PC-9 (cell line): Measurements from ENCODE around the gene ACSM5. TPM values are rescaled to one million over a fixed set of nuclear protein-coding genes. Genes with fewer than 3 reads are reported as not detected.

ENCODE experiments used
- BruUV-seq: library from RNA; stranded (reverse); fragments of 400-500 nt; replicated peaks from 2 replicates; lab custom pipeline; 2021; lab: Mats Ljungman, UMichigan
- CTCF ChIA-PET: fragments of 300-600 bp; sonication (Branson Sonifier 250); formaldehyde crosslinking; loops from one replicate; lab custom pipeline; 2022; ENCODE audit warnings: antibody characterized with exemption; lab: Charles Lee
- POLR2A ChIA-PET: fragments of 300-600 bp; sonication (Branson Sonifier 250); formaldehyde crosslinking; loops from one replicate; lab custom pipeline; 2022; ENCODE audit warnings: antibody characterized with exemption; ENCODE audit not compliant: unreplicated experiment; lab: Charles Lee
- DNase-seq, 2 experiments: peaks; one replicate each; pipeline versions ENCODE4 v3.0.0 to v3.0.0-alpha.2; 2015 to 2022; ENCODE audit warnings: mixed read lengths in 1 of 2
- H2AFZ ChIP-seq: fragments of 200-600 bp; sonication (generic); 2 replicates; pipeline ENCODE4 v1.8.1; 2017; ENCODE audit warnings: antibody characterized with exemption
- H3F3A ChIP-seq: fragments of 200-600 bp; sonication (generic); 2 replicates; pipeline ENCODE4 v1.8.1; 2017; ENCODE audit warnings: antibody characterized with exemption, mild to moderate bottlenecking, low read depth; ENCODE audit not compliant: insufficient read depth
- H3K27ac ChIP-seq: fragments of 200-600 bp; sonication (generic); 2 replicates; pipeline ENCODE4 v1.6.1; 2016; ENCODE audit warnings: mixed run types
- H3K27me3 ChIP-seq: fragments of 200-600 bp; sonication (generic); 2 replicates; pipeline ENCODE4 v1.6.1; 2016; ENCODE audit warnings: low read depth, mixed run types; ENCODE audit not compliant: insufficient read depth
- H3K36me3 ChIP-seq: fragments of 200-600 bp; sonication (generic); 2 replicates; pipeline ENCODE4 v1.6.1; 2016; ENCODE audit warnings: low read depth, mixed run types
- H3K4me1 ChIP-seq: fragments of 200-600 bp; sonication (generic); replicated peaks from 2 replicates; pipeline ENCODE4 v1.6.1; 2016; ENCODE audit warnings: mixed run types; ENCODE audit not compliant: insufficient read depth
- H3K4me2 ChIP-seq: fragments of 200-600 bp; sonication (generic); 2 replicates; pipeline ENCODE4 v1.6.1; 2017; ENCODE audit warnings: mixed run types
- H3K4me3 ChIP-seq: fragments of 200-600 bp; sonication (generic); 2 replicates; pipeline ENCODE4 v1.6.1; 2016; ENCODE audit warnings: mixed run types
- H3K79me2 ChIP-seq: fragments of 200-600 bp; sonication (generic); 2 replicates; pipeline ENCODE4 v1.6.1; 2017; ENCODE audit warnings: low read depth, mixed run types
- H3K9me2 ChIP-seq: fragments of 200-600 bp; sonication (generic); 2 replicates; pipeline ENCODE4 v1.8.1; 2017; ENCODE audit warnings: mild to moderate bottlenecking; ENCODE audit not compliant: insufficient read depth
- H3K9me3 ChIP-seq: fragments of 200-600 bp; sonication (generic); 2 replicates; pipeline ENCODE4 v1.8.1; 2016; ENCODE audit warnings: low read depth; ENCODE audit not compliant: insufficient read depth
- H4K20me1 ChIP-seq: fragments of 200-600 bp; sonication (generic); 2 replicates; pipeline ENCODE4 v1.8.1; 2017; ENCODE audit not compliant: insufficient read depth
- EZH2 ChIP-seq: fragments of 200-600 bp; sonication (generic); IDR thresholded peaks from 2 replicates; pipeline ENCODE4 v1.8.0; 2017; ENCODE audit warnings: antibody characterized with exemption, low read depth
- intact Hi-C: fragments of 100-400 bp; cut with micrococcal nuclease; formaldehyde crosslinking; loops from one replicate; pipeline ENCODE4 v1.10.0; 2022; ENCODE audit not compliant: unreplicated experiment
- total RNA-seq: library from RNA; stranded (reverse); gene quantifications from 2 replicates; pipeline ENCODE4 v1.2.3, GENCODE V29; 2021
- TF ChIP-seq, protein P1 (sequence below): fragments of 200-600 bp; sonication (generic); conservative IDR thresholded peaks from 2 replicates; pipeline ENCODE4 v1.6.1; 2017; ENCODE audit warnings: mixed run types, antibody characterized with exemption, mild to moderate bottlenecking, moderate library complexity

ACSM5 gene
- total RNA-seq, 1 experiment from 2014 or later, result not detected

DNA sequence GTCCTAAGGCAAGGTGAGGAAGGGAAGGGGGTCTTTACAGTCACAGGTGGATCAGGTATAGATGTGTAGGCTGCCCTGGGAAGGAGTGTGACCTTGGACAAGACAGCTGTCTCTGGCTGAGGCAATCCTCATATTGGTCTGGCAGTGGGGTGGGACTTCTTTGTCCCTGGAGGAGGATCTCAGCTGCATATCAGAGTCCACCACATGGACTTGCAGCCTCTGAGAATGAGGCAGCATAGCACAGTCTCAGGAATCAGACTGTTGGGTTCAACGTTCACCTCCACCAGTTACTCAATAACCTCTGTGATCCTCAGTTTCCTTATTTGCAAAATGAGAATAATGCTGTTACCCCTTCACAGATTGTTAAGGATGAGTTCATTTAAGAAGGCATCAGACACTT lies 75.4 kb downstream of the ACSM5 start:
- H3K9me3 ChIP-seq, result no peaks in the 10 kb centered on the region
- H4K20me1 ChIP-seq, result no peaks in the 10 kb centered on the region
- H3K36me3 ChIP-seq, result no peaks in the 10 kb centered on the region
- H3K4me1 ChIP-seq, result no peaks in the 10 kb centered on the region
- no peak for DNase-seq
- TF ChIP-seq EZH2, result no peak
- TF ChIP-seq, protein P1, sequence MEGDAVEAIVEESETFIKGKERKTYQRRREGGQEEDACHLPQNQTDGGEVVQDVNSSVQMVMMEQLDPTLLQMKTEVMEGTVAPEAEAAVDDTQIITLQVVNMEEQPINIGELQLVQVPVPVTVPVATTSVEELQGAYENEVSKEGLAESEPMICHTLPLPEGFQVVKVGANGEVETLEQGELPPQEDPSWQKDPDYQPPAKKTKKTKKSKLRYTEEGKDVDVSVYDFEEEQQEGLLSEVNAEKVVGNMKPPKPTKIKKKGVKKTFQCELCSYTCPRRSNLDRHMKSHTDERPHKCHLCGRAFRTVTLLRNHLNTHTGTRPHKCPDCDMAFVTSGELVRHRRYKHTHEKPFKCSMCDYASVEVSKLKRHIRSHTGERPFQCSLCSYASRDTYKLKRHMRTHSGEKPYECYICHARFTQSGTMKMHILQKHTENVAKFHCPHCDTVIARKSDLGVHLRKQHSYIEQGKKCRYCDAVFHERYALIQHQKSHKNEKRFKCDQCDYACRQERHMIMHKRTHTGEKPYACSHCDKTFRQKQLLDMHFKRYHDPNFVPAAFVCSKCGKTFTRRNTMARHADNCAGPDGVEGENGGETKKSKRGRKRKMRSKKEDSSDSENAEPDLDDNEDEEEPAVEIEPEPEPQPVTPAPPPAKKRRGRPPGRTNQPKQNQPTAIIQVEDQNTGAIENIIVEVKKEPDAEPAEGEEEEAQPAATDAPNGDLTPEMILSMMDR, result no peak
- H3K79me2 ChIP-seq, result no peaks in the 10 kb centered on the region
- no peak overlapping the region for H2AFZ ChIP-seq
- no peaks in the 10 kb centered on the region for H3K27me3 ChIP-seq
- H3K27ac ChIP-seq, result no peak overlapping the region
- no TSS peak for BruUV-seq
- intact Hi-C loops, result no loop called here
- H3F3A ChIP-seq, result no peaks in the 10 kb centered on the region
- no peaks in the 10 kb centered on the region for H3K9me2 ChIP-seq
- no peak overlapping the region for H3K4me2 ChIP-seq
- CTCF ChIA-PET, result no interaction called here
- POLR2A ChIA-PET, result no interaction called here
- no peak overlapping the region for H3K4me3 ChIP-seq

DNA sequence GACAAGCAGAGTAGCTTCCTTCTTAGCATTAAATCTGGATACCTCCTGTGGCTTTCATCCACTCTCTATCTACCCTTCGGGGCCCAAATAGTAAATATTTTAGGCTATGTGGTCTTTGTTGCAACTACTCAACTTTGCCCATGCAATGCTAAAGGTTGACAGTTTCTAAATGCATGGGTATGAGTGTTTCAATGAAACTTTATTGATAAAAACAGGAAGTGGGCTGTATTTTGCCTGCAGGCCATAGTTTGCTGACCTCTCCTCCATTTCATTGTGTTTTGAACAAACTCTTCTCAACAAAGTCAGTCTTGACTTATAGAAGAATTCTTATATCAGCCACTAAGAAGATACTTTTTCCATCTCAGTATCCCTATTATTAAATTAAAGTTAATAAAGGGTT lies 76.1 kb downstream of the ACSM5 start:
- ChIA-PET CTCF (no interaction called here), POLR2A (no interaction called here)
- no peak overlapping the region for H3K4me3 ChIP-seq
- no peak overlapping the region for H3K27ac ChIP-seq
- H3K4me2 ChIP-seq, result no peak overlapping the region
- H3K9me2 ChIP-seq, result no peaks in the 10 kb centered on the region
- H3K27me3 ChIP-seq, result no peaks in the 10 kb centered on the region
- H3K79me2 ChIP-seq, result no peaks in the 10 kb centered on the region
- H3F3A ChIP-seq, result no peaks in the 10 kb centered on the region
- no peak overlapping the region for H2AFZ ChIP-seq
- H3K9me3 ChIP-seq, result no peaks in the 10 kb centered on the region
- BruUV-seq, result no TSS peak
- no peaks in the 10 kb centered on the region for H4K20me1 ChIP-seq
- no peaks in the 10 kb centered on the region for H3K4me1 ChIP-seq
- intact Hi-C loops, result no loop called here
- DNase-seq, result no peak
- no peaks in the 10 kb centered on the region for H3K36me3 ChIP-seq
- TF ChIP-seq EZH2, result no peak
- TF ChIP-seq, protein P1, result no peak

Other genes with a start within 250 kb of the ACSM5 start
- gene GP2, start 82.0 kb upstream of the ACSM5 start, total RNA-seq, result not detected in 2 replicates
- not detected in 2 replicates for gene UMOD, start 56.8 kb upstream of the ACSM5 start, total RNA-seq
- gene PDILT, start 4.8 kb upstream of the ACSM5 start, total RNA-seq, result not detected in 2 replicates
- gene ACSM2A, start 42.0 kb downstream of the ACSM5 start, total RNA-seq, result not detected in 2 replicates
- not detected in 2 replicates for gene ACSM2B, start 166.8 kb downstream of the ACSM5 start, total RNA-seq